GM06990 (cell line): ENCODE data around the gene IFRD1.

ENCODE experiments used
- DNase-seq: peaks from one replicate; pipeline ENCODE4 v3.0.0-alpha.2; 2011; ENCODE audit not compliant: insufficient read length; ENCODE audit errors: extremely low read depth
- H3K27me3 ChIP-seq: replicated peaks from 2 replicates; pipeline ENCODE4 v1.6.0; 2011; ENCODE audit warnings: low read length; ENCODE audit not compliant: control insufficient read depth, insufficient read depth
- H3K36me3 ChIP-seq: 2 replicates; pipeline ENCODE4 v1.5.1; 2011; ENCODE audit warnings: low read length; ENCODE audit not compliant: control insufficient read depth, insufficient read depth
- H3K4me3 ChIP-seq: replicated peaks from 2 replicates; pipeline ENCODE4 v1.5.1; 2011; ENCODE audit warnings: low read depth, mild to moderate bottlenecking, control low read depth, low read length
- CTCF ChIP-seq: IDR thresholded peaks from 2 replicates; pipeline ENCODE4 v1.5.1; 2011; ENCODE audit warnings: low read length, control low read depth, mild to moderate bottlenecking, inconsistent platforms; ENCODE audit not compliant: insufficient read depth, poor library complexity, severe bottlenecking

The IFRD1 gene

GRCh38 chr7:112508404-112508803 is 58.1 kb downstream of the IFRD1 start:
- Histone ChIP-seq H3K36me3 (no peaks in the 10 kb centered on the region), H3K27me3 (no peaks in the 10 kb centered on the region), H3K4me3 (no peak overlapping the region)
- no peak for DNase-seq
- TF ChIP-seq CTCF = no peak

GRCh38 chr7:112509402-112509801 is 59.1 kb downstream of the IFRD1 start:
- no peaks in the 10 kb centered on the region for H3K27me3 ChIP-seq
- H3K4me3 ChIP-seq = no peak overlapping the region
- DNase-seq = no peak
- no peak for TF ChIP-seq CTCF
- no peaks in the 10 kb centered on the region for H3K36me3 ChIP-seq

GRCh38 chr7:112510001-112510742 is 59.9 kb downstream of the IFRD1 start:
- Histone ChIP-seq H3K36me3 (no peaks in the 10 kb centered on the region), H3K27me3 (0 out of 2 replicates have a peak, but pooled peaks cover under 1% of the 10 kb centered on the region), H3K4me3 (no peak overlapping the region)
- TF ChIP-seq CTCF = no peak
- DNase-seq = peak; percentile 15

GRCh38 chr7:112510743-112511110 is 60.5 kb downstream of the IFRD1 start:
- Histone ChIP-seq H3K4me3 (no peak overlapping the region), H3K36me3 (no peaks in the 10 kb centered on the region), H3K27me3 (0 out of 2 replicates have a peak, but pooled peaks cover 1% of the 10 kb centered on the region)
- no peak for DNase-seq
- TF ChIP-seq CTCF = no peak

- H3K36me3 ChIP-seq = no peaks in the 10 kb centered on the region
- no peak for DNase-seq
- no peak for TF ChIP-seq CTCF
These were observed 61.4 kb downstream of the IFRD1 start for GRCh38 chr7:112511451-112512202.

More at GRCh38 chr7:112511451-112512202, 61.4 kb downstream of the IFRD1 start:
- no peak overlapping the region for H3K4me3 ChIP-seq
- H3K27me3 ChIP-seq = 0 out of 2 replicates have a peak, but pooled peaks cover 1% of the 10 kb centered on the region
